GOT3 (cell line): ENCODE measurements around the gene FNBP1.

Experiments used
- DNase-seq: peaks from one replicate; lab custom pipeline; 2025; ENCODE audit warnings: mixed read lengths; lab: John Stamatoyannopoulos, UW

FNBP1 gene

GRCh38 chr9:129858167-129858962, 184.6 kb downstream of the FNBP1 start:
- no peak for DNase-seq

DNA sequence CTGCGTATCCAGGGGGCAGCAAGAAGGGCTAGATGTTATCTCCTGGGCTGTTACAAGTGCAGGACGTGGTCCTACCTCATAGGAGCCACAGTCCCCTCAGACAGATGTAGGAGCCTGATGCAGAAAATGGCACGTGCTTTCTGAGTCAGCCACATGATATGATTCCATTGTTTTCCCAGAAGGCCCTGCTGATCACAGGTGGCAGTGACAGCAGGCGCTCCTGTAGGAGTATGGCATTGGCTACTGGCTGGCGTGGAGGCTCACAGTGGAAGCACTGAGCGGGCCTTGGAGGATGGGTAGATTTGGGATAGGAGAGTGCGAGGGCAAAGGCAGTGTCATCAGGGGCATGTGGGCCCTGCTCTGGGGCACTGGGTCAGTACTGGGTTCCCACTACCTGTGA, 185.8 kb downstream of the FNBP1 start:
- DNase-seq = no peak

GRCh38 chr9:129854588-129855110, 188.3 kb downstream of the FNBP1 start:
- no peak for DNase-seq

- no peak for DNase-seq
These were observed 189.4 kb downstream of the FNBP1 start for GRCh38 chr9:129853614-129854013.

DNA sequence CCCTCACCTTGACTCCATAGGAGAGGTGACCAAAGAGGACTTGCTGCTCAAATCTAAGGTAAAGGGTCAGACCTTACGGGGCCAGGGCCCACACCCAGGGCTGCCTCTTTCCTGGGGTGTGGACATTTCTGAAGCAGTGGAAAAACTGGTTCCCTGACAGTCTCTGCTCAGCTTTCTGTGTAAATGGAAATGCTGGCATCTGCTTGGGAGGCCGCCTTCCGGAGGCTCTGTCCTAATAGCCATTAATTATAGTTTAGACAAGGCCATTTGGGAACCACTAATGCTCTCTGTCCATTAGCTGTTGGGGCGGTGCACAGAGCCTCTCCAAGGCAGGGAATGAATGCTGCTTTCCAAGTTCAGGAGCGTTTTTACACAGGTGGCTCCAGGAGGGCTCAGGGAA, 190.4 kb downstream of the FNBP1 start:
- DNase-seq = no peak

DNA sequence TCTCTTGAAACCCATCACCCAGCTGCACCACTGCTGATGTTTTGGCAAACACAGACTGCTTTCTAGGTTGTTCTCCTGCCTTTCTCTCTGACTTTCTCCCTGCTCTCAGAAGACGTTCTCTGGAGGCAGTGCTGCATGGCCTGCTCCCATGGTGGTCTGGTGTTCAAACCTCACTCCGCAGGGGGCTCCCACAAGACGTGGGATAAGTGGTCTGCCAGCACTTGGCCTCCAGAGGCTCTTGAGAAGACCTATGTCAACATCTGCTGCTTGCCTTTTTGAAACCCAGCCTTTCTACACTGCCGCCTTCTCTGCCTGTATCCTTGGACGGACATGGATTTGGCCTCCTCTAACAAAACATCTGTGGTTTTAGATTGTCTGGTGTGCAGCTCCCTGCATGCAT, 191.2 kb downstream of the FNBP1 start:
- no peak for DNase-seq

DNA sequence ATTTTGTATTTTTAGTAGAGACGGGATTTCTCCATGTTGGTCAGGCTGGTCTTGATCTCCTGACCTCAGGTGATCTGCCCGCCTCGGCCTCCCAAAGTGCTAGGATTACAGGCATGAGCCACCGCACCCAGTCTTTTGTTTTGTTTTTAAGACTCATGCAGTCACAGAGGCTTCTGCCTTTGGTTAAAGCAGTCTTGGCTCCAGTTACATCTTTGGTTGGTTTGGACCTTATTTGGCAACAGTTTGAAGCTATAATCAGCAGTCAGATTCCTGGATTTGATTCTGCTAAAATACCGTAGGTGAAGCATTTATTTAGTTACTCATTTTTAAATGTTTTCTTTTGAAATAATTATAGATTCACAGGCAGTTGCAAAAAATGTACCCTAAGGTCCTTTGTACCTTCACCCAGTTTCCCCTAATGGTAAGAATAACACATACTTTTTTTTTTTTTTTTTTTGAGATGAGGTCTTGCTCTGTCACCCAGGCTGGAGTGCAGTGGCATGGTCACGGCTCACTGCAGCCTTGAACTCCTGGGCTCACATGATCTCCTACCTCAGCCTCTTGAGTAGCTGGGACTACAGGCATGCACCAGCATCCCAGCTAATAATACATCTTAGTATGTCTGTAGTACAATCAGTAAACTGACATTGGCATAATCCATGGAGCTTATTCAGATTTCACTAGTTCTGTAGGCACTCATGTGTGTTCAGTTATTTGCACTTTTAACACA, 192.0 kb downstream of the FNBP1 start:
- no peak for DNase-seq

GRCh38 chr9:129849901-129850300, 193.1 kb downstream of the FNBP1 start:
- DNase-seq = no peak

DNA sequence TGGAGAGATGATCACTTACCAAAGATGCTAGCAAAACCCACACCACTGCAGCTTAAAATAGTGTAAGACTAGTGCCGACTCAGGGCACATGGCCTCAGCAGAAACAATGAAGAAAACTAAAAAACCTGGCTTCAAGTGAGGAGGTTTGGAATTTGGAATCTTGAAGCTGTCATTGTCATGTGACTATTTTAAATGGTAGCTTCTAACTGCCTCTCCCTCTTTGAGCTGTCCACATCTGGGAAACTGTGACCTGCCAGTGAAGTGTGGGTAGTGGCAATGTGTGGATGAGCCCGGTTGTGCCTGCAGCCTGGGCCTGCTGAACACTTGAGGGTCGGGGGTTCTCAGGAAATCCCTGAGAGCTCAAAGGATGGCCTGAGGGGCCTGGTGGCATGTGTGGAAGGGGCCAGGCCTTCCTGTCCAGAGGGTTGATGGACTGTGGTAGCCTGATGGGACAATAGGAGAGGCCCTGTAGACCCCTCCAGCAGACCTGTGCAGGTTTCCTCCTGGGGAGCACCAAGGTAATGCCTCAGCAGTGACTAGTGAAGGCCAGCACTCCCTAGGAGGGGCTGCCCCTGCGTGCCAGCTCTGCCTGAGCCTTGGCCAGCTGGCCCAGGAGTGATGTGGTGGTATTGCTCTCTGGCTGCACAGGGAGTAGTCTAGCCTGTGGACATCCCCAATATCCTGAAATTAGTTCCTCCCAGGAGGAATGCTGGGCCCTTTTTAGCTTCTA, 194.1 kb downstream of the FNBP1 start:
- DNase-seq = no peak

GRCh38 chr9:129845373-129845772, 197.6 kb downstream of the FNBP1 start:
- DNase-seq = no peak

GRCh38 chr9:129841071-129841470, 201.9 kb downstream of the FNBP1 start:
- DNase-seq = no peak

- no peak for DNase-seq
These were observed 203.0 kb downstream of the FNBP1 start for GRCh38 chr9:129840034-129840433.

GRCh38 chr9:129839324-129840023, 203.5 kb downstream of the FNBP1 start:
- DNase-seq = no peak

- DNase-seq = no peak
These were observed 204.2 kb downstream of the FNBP1 start for GRCh38 chr9:129838707-129839259.
